HG02610 (cell line): ENCODE measurements around the gene FOXE3.
"Not testable (repeated sequence)": the region's sequence is repeated elsewhere in the genome, so short reads cannot be mapped to it uniquely, and the experiment has no call there.

Experiments used
- ATAC-seq: cut with Tn5 transposase; IDR thresholded peaks from one replicate; pipeline ENCODE4 v1.9.1; 2021; ENCODE audit warnings: mild to moderate bottlenecking, moderate library complexity; ENCODE audit not compliant: unreplicated experiment

FOXE3 gene

GRCh38 chr1:47445823-47446550, 29.9 kb downstream of the FOXE3 start:
- no peak for ATAC-seq

DNA sequence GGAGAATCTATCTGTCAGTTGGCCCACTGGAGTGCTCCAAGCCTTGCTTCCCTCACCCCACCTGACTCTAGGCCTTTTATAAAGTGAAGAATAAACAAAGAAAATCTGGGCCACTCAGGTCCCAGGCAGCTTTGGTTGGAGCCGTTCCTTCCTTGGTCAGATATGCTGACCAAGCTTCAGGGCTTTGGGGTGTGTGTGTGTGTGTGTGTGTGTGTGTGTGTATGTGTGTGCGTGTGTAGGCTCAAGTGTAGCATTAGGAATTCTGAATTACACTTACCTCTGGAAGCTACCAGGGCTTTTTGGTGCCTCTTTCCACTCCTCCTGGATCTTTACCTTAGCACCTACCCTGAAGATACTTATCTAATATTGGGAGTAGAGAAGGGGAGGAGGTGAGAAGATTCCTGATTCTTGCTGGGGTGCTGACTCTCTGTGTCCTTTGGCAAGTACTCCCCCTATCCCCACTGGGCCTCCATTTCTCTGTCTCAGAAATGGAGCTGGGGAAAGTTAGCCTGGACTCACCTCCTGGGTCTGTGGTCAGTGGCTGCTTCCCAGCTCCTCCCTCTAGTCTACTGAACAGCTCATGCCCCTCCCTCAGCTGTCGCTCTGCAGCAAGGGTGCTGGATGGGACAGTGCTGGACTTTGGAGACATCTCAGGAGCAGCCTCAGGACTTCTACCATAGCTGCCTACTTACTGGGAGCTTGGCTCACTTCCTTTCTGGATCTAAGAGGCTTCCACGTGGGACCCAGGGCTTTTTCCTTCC, 32.6 kb downstream of the FOXE3 start:
- no peak for ATAC-seq

DNA sequence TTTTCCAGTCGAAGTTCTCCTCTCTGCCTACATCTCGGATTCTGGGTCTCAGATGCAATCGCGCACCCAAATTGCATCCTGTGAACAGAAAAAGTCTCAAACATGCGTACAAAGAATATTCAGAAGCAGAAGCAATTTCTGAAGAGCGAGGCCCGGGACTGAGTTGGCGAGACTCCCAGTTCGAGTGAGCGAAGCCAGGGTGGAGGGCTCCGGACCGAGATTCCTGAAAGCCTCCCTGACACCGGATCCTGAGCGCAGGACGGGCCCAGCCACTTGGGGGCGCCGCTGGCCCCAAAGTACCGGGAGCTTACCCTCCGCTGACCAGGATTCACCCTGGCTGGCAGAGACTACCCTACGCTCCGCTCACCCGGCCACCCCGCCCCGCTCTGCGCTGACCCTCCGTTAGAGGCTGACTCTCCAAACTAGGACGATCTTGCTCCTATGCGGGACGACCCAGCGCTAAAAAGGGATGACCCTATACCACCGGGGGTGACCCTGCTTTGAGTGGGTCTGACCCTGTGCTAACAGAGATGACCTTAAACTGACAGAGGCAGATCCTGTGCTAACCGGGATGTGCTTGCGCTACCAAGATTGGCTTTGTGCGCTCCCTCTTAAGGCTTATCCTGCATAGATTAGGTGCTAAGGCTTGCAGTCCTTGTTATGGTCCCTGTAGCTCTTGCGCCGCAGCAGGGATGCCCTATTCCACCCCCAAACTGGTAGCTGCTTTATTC, 33.9 kb downstream of the FOXE3 start:
- no peak for ATAC-seq

- no peak for ATAC-seq
Measured at GRCh38 chr1:47450606-47451005, 34.5 kb downstream of the FOXE3 start.

- ATAC-seq, result no peak
Measured at GRCh38 chr1:47452426-47452825, 36.3 kb downstream of the FOXE3 start.

- not testable (repeated sequence) for ATAC-seq
Measured at GRCh38 chr1:47453910-47454309, 37.8 kb downstream of the FOXE3 start.

DNA sequence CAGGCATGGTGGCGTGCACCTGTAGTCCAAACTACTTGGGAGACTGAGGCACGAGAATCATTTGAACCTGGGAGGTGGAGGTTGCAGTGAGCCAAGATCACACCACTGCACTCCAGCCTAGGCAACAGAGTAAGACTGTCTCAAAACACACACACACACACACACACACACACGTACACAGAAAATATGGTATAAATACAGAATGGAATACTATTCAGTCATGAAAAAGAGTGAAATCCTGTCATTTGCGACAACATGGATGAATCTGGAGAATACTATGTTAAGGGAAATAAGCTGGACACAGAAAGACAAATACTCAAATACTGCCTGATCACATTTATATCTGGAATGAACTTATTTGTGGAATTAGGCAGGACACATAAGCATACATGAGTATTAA, 40.2 kb downstream of the FOXE3 start:
- ATAC-seq, result no peak

DNA sequence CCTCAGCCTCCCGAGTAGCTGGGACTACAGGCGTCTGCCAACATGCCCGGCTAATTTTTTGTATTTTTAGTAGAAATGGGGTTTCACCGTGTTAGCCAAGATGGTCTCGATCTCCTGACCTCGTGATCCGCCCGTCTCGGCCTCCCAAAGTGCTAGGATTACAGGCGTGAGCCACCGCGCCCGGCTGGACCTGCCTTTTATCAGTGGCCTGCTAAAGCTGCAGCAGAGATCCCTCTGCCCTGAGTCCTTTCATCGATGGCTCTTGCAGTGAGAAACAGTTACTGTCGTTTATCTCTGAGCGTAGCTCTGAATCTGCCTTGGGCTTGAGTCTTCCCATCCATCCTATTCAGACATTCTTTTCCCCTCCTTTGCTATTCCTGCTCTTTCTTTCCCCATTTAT, 41.5 kb downstream of the FOXE3 start:
- ATAC-seq, result not testable (repeated sequence)

GRCh38 chr1:47459253-47459788, 43.2 kb downstream of the FOXE3 start:
- no peak for ATAC-seq

- no peak for ATAC-seq
Measured at GRCh38 chr1:47460040-47460439, 44.0 kb downstream of the FOXE3 start.

- ATAC-seq, result no peak
Measured at GRCh38 chr1:47460456-47460855, 44.4 kb downstream of the FOXE3 start.

- ATAC-seq, result no peak
Measured at GRCh38 chr1:47465605-47466004, 49.5 kb downstream of the FOXE3 start.
